Upper lobe of left lung (tissue), 4 donors: ENCODE measurements around the gene RALA.

Experiments used
- CTCF ChIP-seq, 6 experiments: fragments of 450-650 bp in 4 of 6; fragments of 200-600 bp in 2 of 6; sonication (generic) in 2 of 6; IDR thresholded peaks; one replicate each; pipeline ENCODE4 v1.5.1; 2016 to 2019; ENCODE audit warnings: antibody characterized with exemption in 6 of 6
- EP300 ChIP-seq, 4 donors: sonication (generic); formaldehyde crosslinking; IDR thresholded peaks; one replicate each; pipeline ENCODE4 v1.5.1; 2017; ENCODE audit warnings: antibody characterized with exemption in 4 of 4, control low read depth in 2 of 4
- POLR2A ChIP-seq, 4 donors: fragments of 450-650 bp; IDR thresholded peaks; one replicate each; pipeline ENCODE4 v1.5.1; 2016 to 2017; ENCODE audit warnings: antibody characterized with exemption in 4 of 4, mild to moderate bottlenecking in 2 of 4

DNA sequence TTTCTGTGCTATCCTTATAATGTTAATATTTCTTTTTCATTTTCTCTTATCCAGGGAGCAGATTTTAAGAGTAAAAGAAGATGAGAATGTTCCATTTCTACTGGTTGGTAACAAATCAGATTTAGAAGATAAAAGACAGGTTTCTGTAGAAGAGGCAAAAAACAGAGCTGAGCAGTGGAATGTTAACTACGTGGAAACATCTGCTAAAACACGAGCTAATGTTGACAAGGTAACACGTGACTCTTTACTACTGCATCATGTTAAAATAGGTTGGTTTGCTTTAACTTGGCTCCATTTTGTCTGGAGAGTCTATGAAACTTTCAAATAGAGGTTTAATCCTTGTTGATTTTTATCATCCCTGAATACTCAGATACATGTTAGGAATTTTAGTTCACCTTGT lies 73.3 kb downstream of the RALA start:
- TF ChIP-seq CTCF (IDR thresholded peaks at IDR 0.05): no peak
- no peak for TF ChIP-seq POLR2A (IDR thresholded peaks at IDR 0.05)
- TF ChIP-seq EP300 (IDR thresholded peaks at IDR 0.05): no peak
